Liver (tissue), 3 donors: Measurements from ENCODE around the gene HIPK2.

Source experiments
- ATF3 ChIP-seq: IDR thresholded peaks from 2 replicates; pipeline ENCODE4 v1.6.1; 2016; ENCODE audit warnings: antibody characterized with exemption
- CTCF ChIP-seq: fragments of 150-350 bp; IDR thresholded peaks from 2 replicates; pipeline ENCODE4 v1.5.1; 2017; ENCODE audit warnings: improper control_type of control experiment, low read depth, low read length; ENCODE audit not compliant: missing input control
- EGR1 ChIP-seq, 2 donors: IDR thresholded peaks; 2 replicates each; pipeline ENCODE4 v1.6.1; 2016 to 2018; ENCODE audit warnings: antibody characterized with exemption in 2 of 2, low read depth in 2 of 2
- GABPA ChIP-seq, 2 donors: IDR thresholded peaks in 1 of 2; conservative IDR thresholded peaks in 1 of 2; 2 replicates each; pipeline ENCODE4 v1.6.1; 2016; ENCODE audit warnings: antibody characterized with exemption in 2 of 2, mild to moderate bottlenecking in 1 of 2, moderate library complexity in 1 of 2
- JUND ChIP-seq, 2 donors: IDR thresholded peaks; 2 replicates each; pipeline ENCODE4 v1.6.1; 2016; ENCODE audit warnings: antibody characterized with exemption in 2 of 2
- NR2F2 ChIP-seq: IDR thresholded peaks from 2 replicates; pipeline ENCODE4 v1.6.1; 2016; ENCODE audit warnings: antibody characterized with exemption
- RAD21 ChIP-seq, 2 donors: IDR thresholded peaks; 2 replicates each; pipeline ENCODE4 v1.6.1; 2016; ENCODE audit warnings: antibody characterized with exemption in 2 of 2, mild to moderate bottlenecking in 2 of 2
- REST ChIP-seq: IDR thresholded peaks from 2 replicates; pipeline ENCODE4 v1.6.1; 2016; ENCODE audit warnings: antibody characterized with exemption, mild to moderate bottlenecking
- TAF1 ChIP-seq: conservative IDR thresholded peaks from 2 replicates; pipeline ENCODE4 v1.6.1; 2016; ENCODE audit warnings: antibody characterized with exemption, mild to moderate bottlenecking
- YY1 ChIP-seq: IDR thresholded peaks from 2 replicates; pipeline ENCODE4 v1.6.1; 2016; ENCODE audit warnings: antibody characterized with exemption, mild to moderate bottlenecking
- TF ChIP-seq, protein P1 (sequence below): IDR thresholded peaks from 2 replicates; pipeline ENCODE4 v1.6.1; 2016; ENCODE audit warnings: antibody characterized with exemption
- donor health status: healthy.
- donor health status: healthy.

DNA sequence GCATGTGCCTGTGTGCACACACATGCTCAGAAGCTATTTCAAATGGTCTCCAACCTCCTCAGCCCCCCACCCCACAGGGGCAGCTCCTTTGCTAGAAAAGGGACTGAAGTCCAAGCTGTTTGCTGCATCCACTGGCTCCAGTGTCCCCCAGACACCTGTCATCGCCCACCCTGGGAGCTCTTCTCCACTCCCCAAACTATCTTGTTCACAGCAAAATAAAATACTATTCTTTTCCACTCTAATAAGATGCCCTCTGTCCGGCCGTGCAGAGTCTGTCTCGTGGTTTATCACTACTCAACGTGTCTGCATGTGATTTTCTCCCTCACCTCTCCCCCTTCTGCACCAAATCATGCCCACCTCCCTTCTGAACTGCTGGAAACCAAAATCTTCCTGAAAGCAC is 25.6 kb downstream of the HIPK2 start:
- TF ChIP-seq CTCF (no peak), YY1 (no peak), JUND (IDR thresholded peaks at IDR 0.05) (no peak), ATF3 (no peak), RAD21 (IDR thresholded peaks at IDR 0.05) (no peak), TAF1 (no peak), EGR1 (IDR thresholded peaks at IDR 0.05; ENCODE audit: low read depth in 2 of 2) (no peak), REST (no peak), NR2F2 (no peak), GABPA (IDR thresholded peaks at IDR 0.05 in 1 of 2, conservative IDR thresholded peaks at IDR 0.05 in 1 of 2) (no peak)
- TF ChIP-seq, protein P1, sequence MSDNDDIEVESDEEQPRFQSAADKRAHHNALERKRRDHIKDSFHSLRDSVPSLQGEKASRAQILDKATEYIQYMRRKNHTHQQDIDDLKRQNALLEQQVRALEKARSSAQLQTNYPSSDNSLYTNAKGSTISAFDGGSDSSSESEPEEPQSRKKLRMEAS, result no peak
